Mucosa of descending colon (tissue), 3 donors: ENCODE measurements around the gene CSF3R. TPM values are rescaled to one million over a fixed set of nuclear protein-coding genes. Genes with fewer than 3 reads are reported as not detected.
"Not testable (repeated sequence)": the region's sequence is repeated elsewhere in the genome, so short reads cannot be mapped to it uniquely, and the experiment has no call there.

ENCODE experiments used
- ATAC-seq: fragments of 200-7000 bp; cut with Tn5 transposase; one replicate; pipeline ENCODE4 v1.9.1; 2020; ENCODE audit warnings: mild to moderate bottlenecking, moderate library complexity
- DNase-seq, 3 donors: peaks; one replicate each; pipeline ENCODE4 v3.0.0-alpha.2; 2020
- H3K36me3 ChIP-seq: fragments of 200-600 bp; one replicate; pipeline ENCODE4 v1.8.0; 2021; ENCODE audit warnings: low read depth, mild to moderate bottlenecking
- H3K4me1 ChIP-seq: fragments of 200-600 bp; one replicate; pipeline ENCODE4 v1.8.0; 2021; ENCODE audit warnings: low read depth, mild to moderate bottlenecking
- H3K4me3 ChIP-seq: fragments of 200-600 bp; one replicate; pipeline ENCODE4 v1.8.0; 2021; ENCODE audit warnings: mild to moderate bottlenecking
- H3K9me3 ChIP-seq: fragments of 200-600 bp; one replicate; pipeline ENCODE4 v1.8.0; 2021; ENCODE audit warnings: mild to moderate bottlenecking
- CTCF ChIP-seq: fragments of 200-600 bp; IDR thresholded peaks from one replicate; pipeline ENCODE4 v1.8.0; 2022; ENCODE audit warnings: antibody characterized with exemption, mild to moderate bottlenecking
- intact Hi-C, 2 donors: fragments of 100-400 bp; cut with DNase I in 1 of 2; cut with micrococcal nuclease in 1 of 2; formaldehyde crosslinking; loops; one replicate each; pipeline versions ENCODE4 v1.11.0 to v1.11.1; 2022; cut with DNase I, micrococcal nuclease
- total RNA-seq, 3 donors: library from RNA; stranded (reverse); fragmentation: NEBNext Ultra II Directional in 2 of 3; extraction: Animal tissue kit (Norgen Biotek cat#: 25700) in 2 of 3; gene quantifications; one replicate each; pipeline versions ENCODE4 v1.2.1 to v1.2.4, GENCODE V29; 2021 to 2023
- donor health status: DM: no; HTN: no; CAD: no; lungs with moderate emphysema.
- donor health status: DM: no; HTN: no; CAD: no.
- donor health status: DM: no; HTN: yes; CAD: no.

The CSF3R gene
- total RNA-seq, 3 donors from 2014 or later: 1.4 to 7.7 (median 4.7) TPM

DNA sequence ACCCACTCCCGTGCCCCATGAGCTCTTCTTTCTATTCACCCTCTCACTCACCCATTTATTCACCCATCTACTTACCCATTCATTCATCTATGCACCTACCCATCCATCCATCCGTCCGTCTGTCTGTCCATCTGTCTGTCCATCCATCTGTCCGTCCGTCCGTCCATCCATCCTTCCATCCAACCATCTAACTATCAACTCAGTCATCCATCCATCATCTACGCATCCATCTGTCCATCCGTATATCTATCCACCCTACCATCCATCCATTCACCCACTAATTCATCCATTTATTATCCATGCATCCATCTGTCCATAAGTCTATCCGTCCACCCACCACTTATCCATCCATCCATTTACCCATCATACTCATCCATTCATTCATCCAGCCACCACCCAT lies 10.8 kb upstream of the CSF3R start:
- H3K4me1 ChIP-seq: no peaks in the 10 kb centered on the region
- ATAC-seq (no peak), DNase-seq (no peak)
- intact Hi-C loops: no loop called here
- H3K36me3 ChIP-seq: no peaks in the 10 kb centered on the region
- no peak overlapping the region for H3K4me3 ChIP-seq
- no peak for TF ChIP-seq CTCF
- H3K9me3 ChIP-seq: no peaks in the 10 kb centered on the region

DNA sequence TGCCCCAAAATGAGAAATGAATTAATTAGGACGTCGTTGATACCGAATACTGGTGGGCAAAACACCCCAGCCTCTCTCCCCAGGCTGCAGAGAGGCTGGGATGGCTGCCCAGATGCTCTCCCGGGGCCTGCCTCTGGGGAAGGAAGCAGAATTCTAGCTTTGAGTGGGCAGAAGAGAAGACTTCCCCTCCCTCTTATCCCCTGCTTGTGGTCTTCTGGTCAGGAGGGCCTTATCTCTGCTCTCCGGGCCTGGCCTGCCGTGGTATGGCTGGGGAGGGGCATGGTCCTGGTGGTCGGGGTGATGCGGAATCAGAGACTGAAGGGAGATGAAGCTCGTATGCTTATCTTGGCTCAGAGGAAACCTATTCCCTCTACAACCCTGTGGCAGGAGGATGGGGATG lies 9.8 kb upstream of the CSF3R start:
- no peak for TF ChIP-seq CTCF
- no peaks in the 10 kb centered on the region for H3K36me3 ChIP-seq
- no peaks in the 10 kb centered on the region for H3K4me1 ChIP-seq
- intact Hi-C loops: no loop called here
- no peak for ATAC-seq
- no peak overlapping the region for H3K4me3 ChIP-seq
- no peak for DNase-seq
- no peaks in the 10 kb centered on the region for H3K9me3 ChIP-seq

- intact Hi-C loops, DNase-seq, H3K9me3 ChIP-seq, H3K36me3 ChIP-seq, H3K4me1 ChIP-seq, H3K4me3 ChIP-seq, ATAC-seq: not testable (repeated sequence)
Measured at GRCh38 chr1:36489258-36490051, 6.7 kb upstream of the CSF3R start.

GRCh38 chr1:36487906-36488305 lies 5.2 kb upstream of the CSF3R start:
- intact Hi-C loops: no loop called here

GRCh38 chr1:36487336-36487725 lies 4.6 kb upstream of the CSF3R start:
- DNase-seq, H3K4me1 ChIP-seq, intact Hi-C loops, H3K4me3 ChIP-seq, H3K9me3 ChIP-seq, ATAC-seq, H3K36me3 ChIP-seq: not testable (repeated sequence)

More at GRCh38 chr1:36487906-36488305, 5.2 kb upstream of the CSF3R start:
- ATAC-seq: no peak
- H3K9me3 ChIP-seq: no peaks in the 10 kb centered on the region
- no peaks in the 10 kb centered on the region for H3K36me3 ChIP-seq
- H3K4me1 ChIP-seq: no peaks in the 10 kb centered on the region
- TF ChIP-seq CTCF: no peak
- DNase-seq: no peak
- no peak overlapping the region for H3K4me3 ChIP-seq

- TF ChIP-seq CTCF: no peak
Measured at GRCh38 chr1:36486439-36487335, 4.0 kb upstream of the CSF3R start.

More at GRCh38 chr1:36486439-36487335, 4.0 kb upstream of the CSF3R start:
- intact Hi-C loops: no loop called here
- Histone ChIP-seq H3K9me3 (no peaks in the 10 kb centered on the region), H3K36me3 (no peaks in the 10 kb centered on the region), H3K4me1 (no peaks in the 10 kb centered on the region), H3K4me3 (no peak overlapping the region)
- ATAC-seq (peak; percentile 82), DNase-seq (peak; percentile 31 to 75 (median 41))
